Activated CD4-positive, alpha-beta T cell treated with anti-CD3 and anti-CD28 coated beads for 4 hours (primary cell): ENCODE results near the gene PAK5.

ENCODE experiments used
- DNase-seq, 2 donors: peaks; one replicate each; pipeline ENCODE4 v3.0.0-alpha.2; 2020

The PAK5 gene

GRCh38 chr20:9615118-9615517 is 223.8 kb downstream of the PAK5 start:
- DNase-seq = no peak

- no peak for DNase-seq
These were observed 225.0 kb downstream of the PAK5 start for GRCh38 chr20:9613871-9614270.

GRCh38 chr20:9611921-9612320 is 227.0 kb downstream of the PAK5 start:
- DNase-seq = no peak

DNA sequence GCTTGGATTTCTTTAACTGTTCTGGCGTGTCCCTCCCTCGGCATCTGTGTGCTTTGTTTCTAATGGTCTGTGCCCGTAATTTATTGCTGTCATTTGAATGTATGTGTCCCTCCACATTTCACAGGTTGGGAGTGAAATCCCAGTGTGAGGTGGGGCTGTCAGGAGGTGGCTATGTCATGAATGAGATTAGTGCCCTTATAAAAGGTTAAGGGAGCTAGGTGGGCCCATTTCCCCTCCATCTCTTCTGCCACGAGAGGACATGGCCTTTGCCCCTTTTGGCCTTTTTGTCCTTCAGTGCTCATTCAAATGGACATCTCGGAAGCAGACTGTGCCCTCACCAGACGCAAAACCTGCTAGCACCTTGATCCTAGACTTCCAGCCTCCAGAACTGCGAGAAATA is 228.2 kb downstream of the PAK5 start:
- no peak for DNase-seq

DNA sequence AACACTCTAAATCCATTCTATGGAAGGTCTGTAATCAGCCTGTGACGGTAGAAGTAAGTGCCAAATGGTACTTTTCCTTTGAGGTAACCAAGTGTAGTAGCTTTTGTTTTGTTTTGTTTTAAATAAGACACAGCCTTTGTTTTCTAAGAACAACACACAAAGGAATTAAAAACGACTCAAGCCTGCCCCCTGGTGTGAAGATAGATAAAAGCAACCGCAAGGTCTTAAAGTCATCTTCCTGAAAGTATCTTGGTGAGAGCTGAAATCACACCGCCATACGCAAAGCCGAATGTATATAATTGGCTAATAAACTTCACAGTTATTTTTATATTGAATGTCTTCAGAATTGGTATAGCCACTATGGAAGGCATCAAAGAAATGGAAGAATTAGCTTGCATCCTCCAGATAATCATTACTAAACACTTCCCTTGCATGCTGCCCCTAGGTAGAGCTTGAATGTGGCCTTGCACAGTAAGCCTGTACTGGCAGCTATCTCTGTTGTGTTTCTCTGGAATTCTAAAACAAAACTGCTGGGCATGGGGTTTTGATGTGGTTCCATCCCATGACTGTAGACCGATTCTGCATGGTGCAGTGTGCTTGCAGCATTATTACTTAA is 228.9 kb downstream of the PAK5 start:
- DNase-seq = no peak

GRCh38 chr20:9608639-9609340 is 230.1 kb downstream of the PAK5 start:
- no peak for DNase-seq

GRCh38 chr20:9602847-9603183 is 236.1 kb downstream of the PAK5 start:
- no peak for DNase-seq

- DNase-seq = no peak
These were observed 238.3 kb downstream of the PAK5 start for GRCh38 chr20:9600562-9600961.

- no peak for DNase-seq
These were observed 241.3 kb downstream of the PAK5 start for GRCh38 chr20:9597547-9597946.

DNA sequence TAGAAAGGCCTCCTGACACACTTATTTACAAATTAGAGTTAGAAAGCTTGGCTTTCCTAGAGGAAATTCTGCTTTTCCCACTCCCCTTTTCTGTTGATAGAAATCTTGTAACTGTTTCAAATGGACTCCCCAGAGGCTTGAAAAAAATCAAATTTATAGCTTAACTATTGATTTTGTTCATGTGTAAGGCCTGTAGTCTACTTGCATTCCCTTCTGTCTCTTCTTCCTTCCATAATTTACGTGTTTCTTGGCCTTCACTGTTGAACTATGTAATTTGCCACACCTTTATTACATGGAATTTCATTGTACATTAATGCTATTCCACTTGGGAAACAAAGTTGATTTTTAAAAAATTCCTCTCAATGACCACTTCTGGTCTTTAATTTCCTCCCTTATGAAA is 243.1 kb downstream of the PAK5 start:
- DNase-seq = no peak

GRCh38 chr20:9594284-9594875 is 244.5 kb downstream of the PAK5 start:
- DNase-seq = no peak

GRCh38 chr20:9592419-9592818 is 246.5 kb downstream of the PAK5 start:
- no peak for DNase-seq

- DNase-seq = no peak
These were observed 247.8 kb downstream of the PAK5 start for GRCh38 chr20:9591080-9591479.

DNA sequence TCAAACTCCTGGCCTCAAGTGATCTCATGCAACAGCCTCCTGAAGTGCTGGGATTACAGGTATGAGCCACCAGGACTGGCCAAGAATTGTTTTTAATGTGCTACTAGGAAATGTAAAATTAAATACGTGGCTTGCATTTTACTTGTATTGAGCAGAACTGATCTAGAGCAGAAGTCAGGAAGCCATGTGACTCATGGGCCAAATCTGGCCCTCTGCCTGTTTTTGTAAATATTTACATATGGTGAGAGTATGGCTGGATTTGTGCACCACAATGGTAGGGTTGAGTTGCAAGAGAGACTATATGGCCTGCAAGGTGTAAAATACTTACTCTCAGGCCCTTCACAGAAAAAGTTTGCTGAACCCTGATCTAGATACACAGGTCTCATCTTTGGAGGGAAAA is 248.7 kb downstream of the PAK5 start:
- DNase-seq = no peak

DNA sequence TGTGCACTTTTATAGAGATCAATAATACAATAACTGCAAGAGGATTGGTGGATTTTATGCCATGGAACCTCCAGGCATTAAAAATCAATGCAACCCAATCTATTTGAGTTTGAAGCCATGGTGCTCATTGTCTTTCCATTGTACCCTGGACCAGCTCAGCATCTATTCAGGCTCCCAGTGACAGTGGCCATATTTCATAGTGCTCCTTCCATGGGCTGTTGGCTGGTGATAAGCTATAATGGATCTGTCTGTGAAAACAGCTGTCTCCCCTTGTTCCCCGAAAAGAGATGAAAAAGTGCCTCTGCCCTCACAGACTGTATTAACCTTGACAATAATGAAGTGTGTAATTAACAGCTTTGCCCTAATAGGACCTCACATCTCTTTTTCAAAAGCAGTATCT is 250.2 kb downstream of the PAK5 start:
- DNase-seq = no peak

GRCh38 chr20:9583151-9583550 is 255.7 kb downstream of the PAK5 start:
- DNase-seq = no peak

- no peak for DNase-seq
These were observed 256.7 kb downstream of the PAK5 start for GRCh38 chr20:9582137-9582536.

DNA sequence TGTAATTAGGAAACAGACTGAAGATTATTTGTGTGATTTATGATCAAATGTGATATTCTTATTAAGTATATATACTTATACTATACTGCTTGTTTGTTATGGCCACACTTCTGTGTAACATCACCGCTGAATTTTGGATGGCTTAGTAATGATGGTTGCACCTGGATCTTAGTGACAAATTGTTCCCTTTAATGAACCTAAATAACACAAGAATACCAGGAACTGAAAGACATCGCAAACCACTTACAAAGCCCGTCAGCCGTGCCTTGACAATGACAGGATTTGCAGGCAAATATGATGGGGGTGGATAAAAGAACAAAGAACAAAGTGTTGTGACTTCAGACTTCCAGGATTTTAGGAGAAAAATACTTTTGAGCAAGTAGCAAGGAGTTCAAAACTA is 257.4 kb downstream of the PAK5 start:
- no peak for DNase-seq

- DNase-seq = no peak
These were observed 260.3 kb downstream of the PAK5 start for GRCh38 chr20:9578594-9578993.

DNA sequence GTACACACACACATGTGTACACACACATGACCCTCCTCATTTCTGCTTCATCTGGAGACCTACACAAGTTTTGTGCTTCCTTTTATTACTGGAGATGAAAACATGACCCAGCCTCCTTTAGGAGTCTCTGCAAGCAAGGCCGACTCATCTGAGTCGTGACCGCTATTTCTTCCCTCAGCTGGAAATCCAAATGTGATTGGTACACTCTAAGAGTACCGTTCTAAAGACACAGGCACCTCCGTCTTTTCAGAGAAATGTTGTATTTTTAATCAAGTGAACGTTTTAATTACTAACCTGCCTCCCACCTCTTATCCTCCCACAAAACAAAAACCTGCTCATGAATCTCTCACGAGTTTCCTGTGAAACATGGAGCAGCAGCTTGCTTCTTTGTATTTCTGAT is 261.5 kb downstream of the PAK5 start:
- no peak for DNase-seq

GRCh38 chr20:9576695-9577094 is 262.2 kb downstream of the PAK5 start:
- DNase-seq = no peak

DNA sequence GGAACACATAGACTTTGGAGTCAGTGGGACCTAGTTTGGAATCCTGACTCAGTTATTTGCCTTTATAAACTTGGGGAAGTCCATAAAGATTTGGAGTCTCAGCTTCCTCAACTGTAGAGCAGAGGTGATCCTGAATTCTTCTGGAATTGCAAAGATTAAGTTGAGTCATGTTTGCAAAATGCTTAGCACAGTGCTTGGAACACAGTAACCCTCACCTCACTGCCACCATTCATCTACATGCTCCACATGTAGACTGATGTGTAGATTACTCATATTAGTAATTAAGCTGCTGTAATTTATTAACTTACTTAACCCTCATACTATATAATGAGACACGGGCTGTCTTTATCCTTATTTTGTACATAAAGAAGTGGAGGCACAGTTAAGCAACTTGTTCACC is 263.0 kb downstream of the PAK5 start:
- no peak for DNase-seq

- DNase-seq = no peak
These were observed 264.1 kb downstream of the PAK5 start for GRCh38 chr20:9574776-9575175.

DNA sequence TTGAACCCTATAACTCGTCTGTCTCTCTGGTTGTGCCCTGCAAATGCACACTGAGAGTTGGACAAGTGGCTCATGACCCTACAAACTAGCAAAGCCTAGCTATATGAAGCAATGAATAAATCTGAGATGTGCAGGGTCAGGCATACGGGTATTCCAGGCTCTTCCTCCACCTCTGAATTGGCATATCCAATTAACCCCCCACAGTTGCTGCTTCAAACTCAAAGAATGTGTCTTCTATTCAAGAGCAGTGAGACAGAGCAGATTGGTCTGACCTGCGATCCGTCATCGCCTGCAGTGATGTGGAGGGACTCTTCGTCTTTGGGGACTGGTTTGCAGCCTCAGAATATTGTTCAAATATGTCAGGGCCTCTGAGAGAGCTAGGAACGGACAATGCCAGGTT is 264.7 kb downstream of the PAK5 start:
- no peak for DNase-seq
